CD4-positive, alpha-beta memory T cell (primary cell): Measurements from ENCODE around the gene DUS1L. TPM values are rescaled to one million over a fixed set of nuclear protein-coding genes. Genes with fewer than 3 reads are reported as not detected.

Experiments
- CTCF ChIA-PET: fragments of 350-600 bp; sonication (Branson Sonifier 250); formaldehyde crosslinking; loops from one replicate; lab custom pipeline; 2021; ENCODE audit warnings: inconsistent platforms; ENCODE audit not compliant: partially characterized antibody; lab: Charles Lee
- POLR2A ChIA-PET: fragments of 350-600 bp; sonication (Branson Sonifier 250); formaldehyde crosslinking; loops from one replicate; lab custom pipeline; 2021; ENCODE audit not compliant: partially characterized antibody; lab: Charles Lee
- DNase-seq, 5 donors: peaks; one replicate each; pipeline versions ENCODE4 v3.0.0 to v3.0.0-alpha.2; 2020 to 2022; ENCODE audit warnings: mixed read lengths in 1 of 5
- H3K27ac ChIP-seq: one replicate; pipeline ENCODE4 v1.7.0; 2013; ENCODE audit warnings: low read depth, low read length
- H3K27me3 ChIP-seq: 2 replicates; pipeline ENCODE4 v1.7.0; 2013; ENCODE audit warnings: mild to moderate bottlenecking, low read length, moderate library complexity; ENCODE audit not compliant: insufficient read depth
- H3K36me3 ChIP-seq: 2 replicates; pipeline ENCODE4 v1.7.0; 2013; ENCODE audit warnings: mild to moderate bottlenecking, low read length, moderate library complexity; ENCODE audit not compliant: insufficient read depth
- H3K4me1 ChIP-seq: 2 replicates; pipeline ENCODE4 v1.7.0; 2013; ENCODE audit warnings: mild to moderate bottlenecking, low read length, moderate library complexity; ENCODE audit not compliant: insufficient read depth
- H3K4me3 ChIP-seq, 2 donors: one replicate each; pipeline ENCODE4 v1.7.0; 2013; ENCODE audit warnings: low read length in 2 of 2, mild to moderate bottlenecking in 1 of 2
- H3K9me3 ChIP-seq, 2 donors: one replicate each; pipeline ENCODE4 v1.7.0; 2013; ENCODE audit warnings: low read length in 2 of 2, control low read depth in 1 of 2; ENCODE audit not compliant: control insufficient read depth in 1 of 2
- H3K27ac Mint-ChIP-seq, 7 donors: one replicate each; pipeline ENCODE4 v1.8.0; 2020 to 2021; ENCODE audit warnings: mixed read lengths in 7 of 7, mild to moderate bottlenecking in 6 of 7, inconsistent platforms in 3 of 7, moderate library complexity in 3 of 7
- H3K27me3 Mint-ChIP-seq, 2 donors: one replicate each; pipeline ENCODE4 v1.8.0; 2020 to 2021; ENCODE audit warnings: mixed read lengths in 2 of 2
- H3K36me3 Mint-ChIP-seq, 2 donors: one replicate each; pipeline ENCODE4 v1.8.0; 2020 to 2021; ENCODE audit warnings: mixed read lengths in 2 of 2, inconsistent platforms in 1 of 2, mild to moderate bottlenecking in 1 of 2
- H3K4me1 Mint-ChIP-seq, 4 donors: one replicate each; pipeline ENCODE4 v1.8.0; 2020 to 2021; ENCODE audit warnings: mixed read lengths in 4 of 4, mild to moderate bottlenecking in 1 of 4
- H3K4me3 Mint-ChIP-seq, 8 donors: one replicate each; pipeline ENCODE4 v1.8.0; 2020 to 2021; ENCODE audit warnings: mixed read lengths in 8 of 8, mild to moderate bottlenecking in 7 of 8, moderate library complexity in 6 of 8, inconsistent platforms in 3 of 8
- H3K9me3 Mint-ChIP-seq, 8 donors: one replicate each; pipeline ENCODE4 v1.8.0; 2020 to 2021; ENCODE audit warnings: mixed read lengths in 8 of 8, mild to moderate bottlenecking in 5 of 8, inconsistent platforms in 3 of 8, moderate library complexity in 1 of 8
- intact Hi-C: fragments of 100-400 bp; cut with micrococcal nuclease; formaldehyde crosslinking; loops from one replicate; pipeline ENCODE4 v1.15.1; 2023
- polyA plus RNA-seq, 2 donors: library from polyadenylated mRNA; unstranded; fragments of 300-500 nt; fragmentation: Illumina TruSeq; gene quantifications; one replicate each; pipeline ENCODE4 v1.2.3, GENCODE V29; 2021
- total RNA-seq, 2 experiments: library from RNA; stranded (reverse); gene quantifications; one replicate each; pipeline ENCODE4 v1.2.3, GENCODE V29; 2021

The DUS1L gene
- total and polyA plus RNA-seq, 4 experiments from 2014 or later, result 48.1 to 141 (median 139) TPM

GRCh38 chr17:82013772-82014321, 51.8 kb downstream of the DUS1L start:
- Mint-ChIP-seq H3K9me3 (no peaks in the 10 kb centered on the region), H3K4me3 (no peak overlapping the region), H3K27me3 (no peaks in the 10 kb centered on the region), H3K36me3 (peaks cover 0 to 3% of the 10 kb centered on the region in 2 donors), H3K27ac (no peak overlapping the region), H3K4me1 (peaks cover 0 to 3% (median 0%) of the 10 kb centered on the region in 4 donors)
- H3K4me1 ChIP-seq, result no peaks in the 10 kb centered on the region
- CTCF ChIA-PET, result no interaction called here
- no peak overlapping the region for H3K27ac ChIP-seq
- no peaks in the 10 kb centered on the region for H3K36me3 ChIP-seq
- no peaks in the 10 kb centered on the region for H3K27me3 ChIP-seq
- DNase-seq, result no peak
- no peak overlapping the region for H3K4me3 ChIP-seq
- POLR2A ChIA-PET, result interaction anchor here (1.1 kb wide), 1 partner anchor 47 kb away, joined by 3 read pairs; no protein-coding TSS in a partner anchor
- intact Hi-C loops, result no loop called here
- no peaks in the 10 kb centered on the region for H3K9me3 ChIP-seq

- Histone ChIP-seq H3K9me3 (no peaks in the 10 kb centered on the region), H3K36me3 (no peaks in the 10 kb centered on the region), H3K4me1 (no peaks in the 10 kb centered on the region), H3K27me3 (no peaks in the 10 kb centered on the region), H3K4me3 (no peak overlapping the region), H3K27ac (no peak overlapping the region)
- no peak for DNase-seq
- no peak overlapping the region for H3K27ac Mint-ChIP-seq
- no peaks in the 10 kb centered on the region for H3K9me3 Mint-ChIP-seq
- no peaks in the 10 kb centered on the region for H3K27me3 Mint-ChIP-seq
- H3K4me1 Mint-ChIP-seq, result no peaks in the 10 kb centered on the region
- ChIA-PET POLR2A (no interaction called here), CTCF (interaction anchor here (1.4 kb wide), 1 partner anchor 53 kb away, joined by 4 read pairs; no protein-coding TSS in a partner anchor)
- no peak overlapping the region for H3K4me3 Mint-ChIP-seq
- H3K36me3 Mint-ChIP-seq, result peaks cover 0 to under 1% of the 10 kb centered on the region in 2 donors
- intact Hi-C loops, result no loop called here
Measured at GRCh38 chr17:82013341-82013740, 52.3 kb downstream of the DUS1L start.

DNA sequence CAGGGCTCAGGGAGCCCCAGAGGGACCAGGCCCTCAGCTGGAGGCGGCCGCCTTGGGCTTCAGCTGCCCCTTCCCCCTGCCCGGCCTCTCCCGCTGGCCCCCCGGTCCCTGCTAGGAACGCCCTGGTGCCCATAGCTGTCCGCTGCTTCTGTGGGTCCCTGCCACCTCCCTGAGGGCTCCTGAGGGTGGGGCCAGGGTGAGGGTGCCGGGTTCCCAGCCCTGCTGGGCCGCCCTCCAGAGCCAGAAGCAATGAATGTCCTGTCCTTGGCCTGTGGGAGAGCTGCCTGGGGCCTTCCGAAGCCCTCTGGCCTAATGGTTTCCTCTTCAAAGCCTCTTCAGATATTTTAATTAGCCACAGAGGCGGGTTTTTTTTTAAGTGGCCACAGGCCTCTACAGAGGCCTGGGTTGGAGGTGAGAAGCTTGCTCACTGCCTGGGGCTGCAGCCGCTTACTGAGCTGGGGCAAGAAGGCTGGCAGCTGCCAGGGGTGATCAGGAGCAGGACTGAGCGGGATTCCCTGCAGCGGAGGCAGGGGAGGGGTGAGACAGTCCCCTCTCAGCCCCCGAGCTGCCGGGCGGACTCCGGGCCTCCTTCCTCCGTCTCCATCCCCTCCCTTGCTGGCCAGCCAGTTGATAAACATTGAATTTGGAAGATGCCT, 52.8 kb downstream of the DUS1L start:
- no peak for DNase-seq
- Mint-ChIP-seq H3K27ac (no peak overlapping the region), H3K9me3 (no peaks in the 10 kb centered on the region), H3K36me3 (no peaks in the 10 kb centered on the region), H3K4me1 (no peaks in the 10 kb centered on the region), H3K27me3 (no peaks in the 10 kb centered on the region), H3K4me3 (no peak overlapping the region)
- POLR2A ChIA-PET, result interaction anchor here (0.6 kb wide), 1 partner anchor 12 kb away, joined by 3 read pairs; no protein-coding TSS in a partner anchor
- Histone ChIP-seq H3K27me3 (no peaks in the 10 kb centered on the region), H3K9me3 (no peaks in the 10 kb centered on the region), H3K36me3 (no peaks in the 10 kb centered on the region), H3K4me1 (no peaks in the 10 kb centered on the region), H3K4me3 (no peak overlapping the region), H3K27ac (no peak overlapping the region)
- intact Hi-C loops, result no loop called here
- CTCF ChIA-PET, result interaction anchor here (1.4 kb wide), 1 partner anchor 52 kb away, joined by 4 read pairs; no protein-coding TSS in a partner anchor

- Histone ChIP-seq H3K36me3 (no peaks in the 10 kb centered on the region), H3K27ac (no peak overlapping the region), H3K4me1 (no peaks in the 10 kb centered on the region), H3K4me3 (no peak overlapping the region), H3K9me3 (no peaks in the 10 kb centered on the region), H3K27me3 (no peaks in the 10 kb centered on the region)
- Mint-ChIP-seq H3K4me3 (no peak overlapping the region), H3K27ac (no peak overlapping the region), H3K9me3 (no peaks in the 10 kb centered on the region), H3K4me1 (no peaks in the 10 kb centered on the region), H3K27me3 (no peaks in the 10 kb centered on the region), H3K36me3 (no peaks in the 10 kb centered on the region)
- CTCF ChIA-PET, result interaction anchor here (1.4 kb wide), 1 partner anchor 52 kb away, joined by 4 read pairs; no protein-coding TSS in a partner anchor
- intact Hi-C loops, result no loop called here
- no peak for DNase-seq
- POLR2A ChIA-PET, result interaction anchor here (0.6 kb wide), 1 partner anchor 13 kb away, joined by 3 read pairs; no protein-coding TSS in a partner anchor
Measured at GRCh38 chr17:82012261-82012639, 53.4 kb downstream of the DUS1L start.

GRCh38 chr17:82011617-82012187, 53.9 kb downstream of the DUS1L start:
- no peak overlapping the region for H3K4me3 ChIP-seq
- no peaks in the 10 kb centered on the region for H3K27me3 ChIP-seq
- H3K36me3 ChIP-seq, result no peaks in the 10 kb centered on the region
- POLR2A ChIA-PET, result no interaction called here
- Mint-ChIP-seq H3K27ac (no peak overlapping the region), H3K36me3 (no peaks in the 10 kb centered on the region), H3K4me3 (no peak overlapping the region), H3K9me3 (no peaks in the 10 kb centered on the region), H3K27me3 (no peaks in the 10 kb centered on the region), H3K4me1 (no peaks in the 10 kb centered on the region)
- intact Hi-C loops, result no loop called here
- no peaks in the 10 kb centered on the region for H3K4me1 ChIP-seq
- CTCF ChIA-PET, result interaction anchor here (1.2 kb wide), 1 partner anchor 52 kb away, joined by 3 read pairs; no protein-coding TSS in a partner anchor
- no peak overlapping the region for H3K27ac ChIP-seq
- no peak for DNase-seq
- no peaks in the 10 kb centered on the region for H3K9me3 ChIP-seq

DNA sequence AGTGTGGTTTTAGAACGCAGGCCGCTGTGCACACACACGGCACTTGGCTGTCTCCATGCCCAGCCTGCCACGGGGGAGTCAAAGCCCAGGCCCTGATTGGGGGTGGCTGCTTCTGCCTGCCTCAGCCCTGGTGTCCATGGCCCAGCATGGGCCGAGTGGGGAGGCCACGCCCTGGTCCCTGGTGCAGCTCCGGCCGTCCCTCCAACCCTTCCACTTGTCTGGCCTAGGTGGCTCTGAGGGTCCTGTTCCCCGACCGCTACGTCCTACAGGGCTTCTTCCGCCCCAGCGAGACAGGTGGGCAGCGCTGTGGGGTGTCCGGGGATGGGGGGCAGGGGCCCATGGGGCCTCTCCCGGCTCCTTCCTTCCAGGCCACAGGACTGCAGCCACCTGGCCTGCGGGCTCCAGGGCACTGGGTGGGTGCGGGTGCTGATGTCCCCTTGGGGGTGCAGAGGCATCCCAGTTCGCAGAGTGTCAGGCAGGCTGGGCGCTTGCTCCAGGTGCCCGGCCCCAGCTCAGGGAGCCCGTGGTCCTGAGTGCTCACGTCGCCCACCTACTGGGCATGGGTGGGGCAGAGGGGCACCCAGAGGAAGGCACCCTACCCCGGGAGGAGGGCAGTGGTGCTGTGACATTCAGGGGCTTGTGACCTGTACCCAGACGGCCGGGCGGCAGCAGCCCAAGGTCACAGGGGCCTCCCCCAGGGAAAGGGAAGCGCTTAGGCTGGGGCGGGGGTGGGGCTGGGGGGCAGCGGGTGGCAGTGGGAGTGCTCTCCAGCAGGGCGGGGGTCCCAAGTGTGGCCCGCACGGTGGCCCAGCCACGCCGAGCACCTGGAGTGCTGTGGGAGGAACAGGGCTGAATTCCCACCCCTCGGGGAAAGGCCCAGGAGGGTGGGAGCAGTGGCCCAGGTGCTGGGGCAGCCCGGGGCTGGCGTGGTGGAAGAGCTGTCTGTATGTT, 54.8 kb downstream of the DUS1L start:
- H3K27ac Mint-ChIP-seq, result no peak overlapping the region
- Histone ChIP-seq H3K27me3 (no peaks in the 10 kb centered on the region), H3K9me3 (no peaks in the 10 kb centered on the region), H3K4me1 (no peaks in the 10 kb centered on the region), H3K27ac (no peak overlapping the region), H3K36me3 (no peaks in the 10 kb centered on the region), H3K4me3 (no peak overlapping the region)
- peaks cover 0 to 1% (median 0%) of the 10 kb centered on the region in 4 donors for H3K4me1 Mint-ChIP-seq
- ChIA-PET CTCF (interaction anchor here (1.2 kb wide), 1 partner anchor 52 kb away, joined by 3 read pairs; no protein-coding TSS in a partner anchor), POLR2A (no interaction called here)
- no peaks in the 10 kb centered on the region for H3K27me3 Mint-ChIP-seq
- no peak for DNase-seq
- intact Hi-C loops, result no loop called here
- H3K4me3 Mint-ChIP-seq, result no peak overlapping the region
- no peaks in the 10 kb centered on the region for H3K9me3 Mint-ChIP-seq
- H3K36me3 Mint-ChIP-seq, result no peaks in the 10 kb centered on the region
